ENCODE results near the gene ALOX12B.
"Not testable (repeated sequence)": the region's sequence is repeated elsewhere in the genome, so short reads cannot be mapped to it uniquely, and the experiment has no call there.

The ALOX12B gene

DNA sequence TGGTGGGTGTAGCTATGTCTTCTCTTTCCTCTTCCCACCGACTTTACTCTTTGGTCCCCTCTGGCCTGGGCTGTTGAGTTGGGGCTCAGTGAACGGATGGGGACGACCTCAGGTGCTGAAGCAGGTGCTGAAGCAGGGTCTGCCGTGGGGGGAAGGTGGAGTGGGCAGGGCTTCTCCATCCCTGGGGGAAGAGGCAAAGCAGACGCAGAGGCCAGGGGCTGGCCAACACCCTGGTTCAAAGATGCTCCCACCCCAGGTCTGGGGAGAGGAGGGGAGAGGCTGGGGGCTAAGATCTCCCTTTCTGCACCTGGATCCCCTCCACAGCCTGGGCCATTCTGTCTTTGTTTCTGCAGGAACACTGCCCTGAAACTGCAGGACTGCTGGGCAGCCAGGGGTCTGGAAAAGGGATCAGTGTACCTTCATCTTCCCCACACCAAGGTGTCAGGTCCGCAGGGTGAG lies 22.9 kb downstream of the ALOX12B start:
- DNase-seq (ENCODE audit: low read depth in 2 of 2) = no peak

DNA sequence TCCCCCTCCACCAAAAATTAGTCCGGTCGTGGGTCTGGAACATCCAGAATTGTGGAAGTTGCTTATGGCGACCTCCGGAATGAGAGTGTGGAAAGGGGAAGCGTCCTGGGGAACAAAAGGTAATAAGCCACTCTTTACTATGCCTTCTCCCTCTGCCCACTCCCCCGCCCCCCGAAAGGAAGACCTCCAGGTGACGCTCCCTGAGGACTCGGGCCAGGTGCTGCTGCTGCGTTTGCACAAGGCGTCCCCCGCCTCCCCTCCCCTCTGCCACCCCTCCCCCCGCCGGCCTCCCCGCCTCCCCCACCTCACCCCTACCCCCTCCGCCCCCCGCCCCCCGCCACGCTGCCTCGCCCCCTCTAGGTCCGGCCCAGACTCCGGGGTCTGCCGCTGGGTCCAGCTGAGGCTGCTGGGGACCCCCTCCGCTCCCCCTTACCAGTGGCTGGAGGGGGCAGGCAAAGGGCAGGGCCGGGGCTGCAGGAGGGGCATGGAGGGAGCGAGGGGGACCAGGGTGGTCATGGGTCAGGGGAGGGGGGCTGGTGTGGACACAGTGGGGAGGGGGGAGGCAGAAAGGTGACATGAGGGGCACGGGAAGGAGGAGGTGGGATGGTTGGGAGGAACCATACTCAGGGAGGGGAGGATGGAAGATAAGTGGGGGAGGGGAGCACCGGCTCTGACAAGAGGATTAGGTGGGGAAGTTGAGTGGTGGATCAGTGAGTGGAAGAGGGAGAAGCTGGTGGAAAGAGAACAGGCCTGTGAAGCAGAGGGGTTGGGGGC lies 23.6 kb downstream of the ALOX12B start:
- no peak for DNase-seq (ENCODE audit: low read depth in 2 of 2)

DNA sequence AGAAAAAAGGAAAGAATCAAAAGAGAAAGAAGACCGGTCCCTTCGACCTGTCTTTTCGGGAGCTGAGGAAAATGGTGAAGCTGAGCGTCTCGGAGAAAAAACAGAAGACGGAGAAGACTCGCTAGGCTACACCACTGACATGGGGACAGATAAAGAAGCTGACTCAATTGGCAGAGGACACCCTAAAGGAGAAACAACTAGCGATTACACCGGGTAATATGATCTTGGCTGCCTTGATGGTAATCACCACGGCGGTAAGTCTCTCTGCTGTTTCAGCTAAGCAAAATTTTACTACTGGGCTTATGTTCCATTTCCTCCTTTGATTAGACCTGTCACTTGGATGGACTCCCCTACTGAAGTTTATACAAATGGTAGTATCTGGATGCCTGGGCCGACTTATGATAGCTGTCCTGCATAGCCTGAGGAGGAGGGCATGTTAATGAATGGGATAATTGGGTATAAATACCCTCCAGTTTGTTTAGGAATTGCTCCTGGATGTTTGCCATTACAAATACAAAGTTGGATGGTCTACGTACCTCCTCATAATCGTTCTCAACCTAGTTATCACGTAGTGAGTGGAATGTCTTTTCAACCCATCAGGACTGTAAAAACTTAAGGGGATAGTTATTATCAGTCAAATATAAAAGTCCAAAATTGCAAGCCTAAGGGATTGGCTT lies 24.6 kb downstream of the ALOX12B start:
- no peak for DNase-seq (ENCODE audit: low read depth in 2 of 2)

DNA sequence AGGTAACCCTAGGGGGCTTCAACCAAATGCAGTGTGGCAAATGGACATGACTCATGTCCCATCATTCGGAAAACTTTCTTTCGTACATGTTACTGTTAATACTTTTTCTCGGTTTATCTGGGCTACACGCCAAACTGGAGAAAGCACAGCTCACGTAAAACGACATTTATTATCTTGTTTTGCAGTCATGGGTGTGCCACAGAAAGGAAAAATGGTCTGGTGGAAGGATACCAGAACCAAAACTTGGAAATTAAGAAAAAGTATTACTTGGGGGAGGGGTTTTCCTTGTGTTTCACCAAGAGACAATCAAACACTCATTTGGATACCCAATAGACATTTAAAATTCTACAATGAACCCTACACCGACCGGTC lies 25.1 kb downstream of the ALOX12B start:
- DNase-seq (ENCODE audit: low read depth in 2 of 2) = no peak

DNA sequence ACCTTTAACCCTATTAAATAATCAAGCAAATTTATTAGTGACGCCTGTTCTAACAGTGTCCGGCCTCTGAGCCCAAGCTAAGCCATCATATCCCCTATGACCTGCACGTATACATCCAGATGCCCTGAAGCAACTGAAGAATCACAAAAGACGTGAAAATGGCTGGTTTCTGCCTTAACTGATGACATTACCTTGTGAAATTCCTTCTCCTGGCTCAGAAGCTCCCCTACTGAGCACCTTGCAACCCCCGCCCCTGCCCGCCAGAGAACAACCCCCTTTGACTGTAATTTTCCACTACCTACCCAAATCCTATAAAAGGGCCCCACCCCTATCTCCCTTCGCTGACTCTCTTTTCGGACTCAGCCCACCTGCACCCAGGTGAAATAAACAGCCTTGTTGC lies 25.7 kb downstream of the ALOX12B start:
- DNase-seq (ENCODE audit: low read depth in 2 of 2) = not testable (repeated sequence)

DNA sequence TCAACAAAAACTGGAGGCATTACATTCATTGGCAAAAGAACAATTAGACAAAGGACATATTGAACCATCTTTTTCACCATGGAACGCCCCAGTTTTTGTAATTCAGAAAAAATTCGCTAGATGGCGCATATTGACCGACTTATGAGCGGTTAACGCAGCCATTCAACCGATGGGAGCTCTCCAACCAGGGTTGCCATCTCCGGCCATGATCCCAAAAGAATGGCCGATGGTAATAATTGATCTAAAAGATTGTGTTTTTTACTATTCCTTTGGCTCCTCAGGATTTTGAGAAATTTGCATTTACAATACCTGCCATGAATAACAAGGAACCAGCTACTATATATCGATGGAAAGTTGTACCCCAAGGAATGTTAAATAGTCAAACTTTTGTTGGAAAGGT lies 27.2 kb downstream of the ALOX12B start:
- DNase-seq (ENCODE audit: low read depth in 2 of 2) = peak in 1 of 2 donors; percentile 47

DNA sequence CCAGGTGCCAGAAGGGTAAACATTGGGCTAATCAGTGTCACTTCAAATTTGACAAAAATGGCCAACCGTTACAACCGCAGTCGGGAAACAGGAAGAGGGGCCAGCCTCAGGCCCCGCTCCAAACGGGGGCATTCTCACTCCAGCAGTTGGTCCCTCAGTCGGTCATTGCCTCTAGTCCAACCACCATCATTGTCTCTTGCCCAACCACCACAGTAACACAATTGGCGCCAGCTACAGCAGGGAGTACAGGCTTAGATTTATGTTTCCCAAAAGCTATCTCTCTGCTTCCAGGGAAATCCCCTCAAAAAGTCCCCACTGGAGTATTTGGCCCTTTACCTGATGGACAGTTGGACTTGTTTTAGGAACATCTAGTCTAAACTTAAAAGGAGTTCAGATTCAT lies 28.4 kb downstream of the ALOX12B start:
- no peak for DNase-seq (ENCODE audit: low read depth in 2 of 2)

DNA sequence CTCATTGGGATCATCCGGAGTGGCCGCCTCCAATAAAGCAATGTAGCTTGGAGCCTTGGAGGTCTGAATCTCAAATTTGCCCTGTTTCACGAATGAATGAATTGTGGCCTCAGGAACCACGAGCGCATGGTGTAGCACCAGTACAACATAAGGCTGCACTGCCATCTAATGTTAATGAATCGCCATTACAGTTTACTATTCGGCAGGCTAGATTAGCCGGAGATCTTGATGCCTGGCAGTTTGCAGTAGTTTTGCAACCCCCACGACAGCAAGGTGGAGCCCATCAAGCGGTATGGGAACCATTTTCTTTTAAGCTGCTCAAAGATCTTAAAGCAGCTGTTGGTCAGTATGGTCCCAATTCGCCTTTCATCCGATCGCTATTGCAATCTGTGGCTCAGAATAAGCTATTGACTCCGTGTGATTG lies 29.8 kb downstream of the ALOX12B start:
- DNase-seq (ENCODE audit: low read depth in 2 of 2) = peak; percentile 13 to 36

DNA sequence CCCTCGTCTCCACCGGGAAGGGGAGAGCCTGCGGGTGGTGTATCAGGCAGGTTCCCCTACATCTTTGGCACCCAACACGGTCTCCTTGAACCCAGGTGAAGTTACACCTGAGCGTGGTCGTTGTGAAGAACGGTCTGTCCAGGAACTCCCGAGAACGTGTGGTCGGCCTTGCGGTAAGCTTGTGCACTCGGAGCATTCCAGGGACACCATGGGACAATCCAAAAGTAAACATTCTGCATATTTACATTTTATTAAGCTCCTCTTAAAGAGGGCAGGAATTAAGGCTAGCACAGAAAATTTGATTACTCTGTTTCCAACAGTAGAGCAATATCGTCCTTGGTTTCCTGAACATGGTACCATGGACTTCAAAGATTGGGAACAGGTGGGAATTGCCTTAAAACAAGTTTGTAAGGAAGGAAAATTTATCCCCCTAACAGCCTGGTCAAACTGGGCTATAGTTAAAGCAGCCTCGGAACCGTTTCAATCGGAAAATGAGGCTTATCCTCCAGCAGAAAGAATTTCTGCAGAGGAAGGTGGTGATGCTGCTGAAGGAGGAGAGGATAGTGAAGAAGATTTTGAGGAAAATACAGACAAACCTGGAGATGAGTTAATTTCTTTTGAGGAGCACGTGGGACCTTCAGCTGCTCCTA lies 30.4 kb downstream of the ALOX12B start:
- DNase-seq (ENCODE audit: low read depth in 2 of 2) = no peak

DNA sequence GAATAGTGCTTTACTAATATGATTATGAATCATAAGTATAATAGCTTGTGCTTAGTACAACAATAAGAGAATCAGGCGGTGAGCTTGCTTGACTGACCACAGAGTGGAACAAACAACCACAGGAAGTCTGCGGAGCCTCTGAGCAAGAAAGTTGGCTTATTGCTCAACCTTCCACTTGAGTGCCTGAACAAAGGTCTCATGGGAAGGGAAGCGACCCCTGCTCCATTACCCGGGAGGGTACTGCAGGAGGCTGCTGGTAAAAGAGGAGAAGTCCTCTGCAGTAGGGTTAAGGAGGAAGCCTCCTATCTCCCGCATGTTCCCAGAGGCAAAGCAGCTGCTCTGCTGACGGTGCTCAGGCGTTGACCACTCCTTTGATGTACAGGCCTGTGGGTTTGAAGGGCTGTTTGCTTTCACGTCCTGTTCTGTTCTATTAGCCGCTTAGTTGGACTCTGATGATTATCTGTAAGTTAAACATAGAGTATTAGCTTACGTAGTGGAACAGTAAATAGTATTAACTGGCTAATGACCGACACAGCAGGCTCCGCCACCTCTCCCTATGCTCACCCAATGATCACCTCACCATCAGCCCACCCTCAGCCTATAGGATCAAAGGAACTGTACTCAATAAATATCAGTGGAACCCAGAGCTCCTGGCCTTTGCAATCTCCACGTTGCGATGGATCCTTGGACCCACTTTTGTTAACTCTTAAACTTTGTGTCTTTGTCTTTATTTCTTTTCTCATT lies 31.1 kb downstream of the ALOX12B start:
- DNase-seq (ENCODE audit: low read depth in 2 of 2) = no peak

DNA sequence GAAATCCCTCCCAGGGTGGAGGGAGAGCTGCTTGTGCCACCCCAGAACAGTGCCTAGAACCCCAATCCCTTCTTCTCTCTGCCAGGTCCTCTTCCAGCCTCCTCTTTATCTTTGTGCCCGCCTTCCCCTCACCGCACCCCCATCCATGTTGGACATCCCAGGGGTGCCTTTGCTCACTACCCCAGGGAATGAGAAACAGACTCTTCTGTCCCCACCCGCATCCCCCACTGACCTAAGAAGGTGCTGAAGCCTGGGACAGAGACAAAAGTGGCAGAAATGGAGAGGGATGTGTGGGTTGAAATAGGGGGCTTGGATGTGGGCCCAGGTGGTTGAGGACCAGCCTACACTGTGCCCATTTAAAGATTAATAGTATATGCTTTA lies 31.7 kb downstream of the ALOX12B start:
- DNase-seq (ENCODE audit: low read depth in 2 of 2) = no peak

DNA sequence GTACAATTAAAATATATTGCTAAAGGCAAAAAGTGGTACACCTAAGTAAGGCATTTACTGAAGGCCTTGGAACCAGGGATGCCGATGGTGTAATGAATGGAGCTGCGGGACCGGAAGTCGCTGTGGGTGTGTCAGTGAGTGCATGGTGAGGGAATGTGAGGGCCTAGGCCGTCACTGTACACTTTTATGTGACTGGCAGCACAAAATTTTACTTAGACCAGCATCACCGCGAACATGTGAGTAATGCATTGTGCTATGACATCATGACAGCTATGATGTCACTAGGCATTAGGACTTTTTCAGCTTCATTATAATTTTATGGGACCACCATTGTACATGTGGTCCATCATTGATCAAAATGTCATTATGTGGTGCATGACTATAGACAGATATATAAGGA lies 33.9 kb downstream of the ALOX12B start:
- DNase-seq (ENCODE audit: low read depth in 2 of 2) = no peak

DNA sequence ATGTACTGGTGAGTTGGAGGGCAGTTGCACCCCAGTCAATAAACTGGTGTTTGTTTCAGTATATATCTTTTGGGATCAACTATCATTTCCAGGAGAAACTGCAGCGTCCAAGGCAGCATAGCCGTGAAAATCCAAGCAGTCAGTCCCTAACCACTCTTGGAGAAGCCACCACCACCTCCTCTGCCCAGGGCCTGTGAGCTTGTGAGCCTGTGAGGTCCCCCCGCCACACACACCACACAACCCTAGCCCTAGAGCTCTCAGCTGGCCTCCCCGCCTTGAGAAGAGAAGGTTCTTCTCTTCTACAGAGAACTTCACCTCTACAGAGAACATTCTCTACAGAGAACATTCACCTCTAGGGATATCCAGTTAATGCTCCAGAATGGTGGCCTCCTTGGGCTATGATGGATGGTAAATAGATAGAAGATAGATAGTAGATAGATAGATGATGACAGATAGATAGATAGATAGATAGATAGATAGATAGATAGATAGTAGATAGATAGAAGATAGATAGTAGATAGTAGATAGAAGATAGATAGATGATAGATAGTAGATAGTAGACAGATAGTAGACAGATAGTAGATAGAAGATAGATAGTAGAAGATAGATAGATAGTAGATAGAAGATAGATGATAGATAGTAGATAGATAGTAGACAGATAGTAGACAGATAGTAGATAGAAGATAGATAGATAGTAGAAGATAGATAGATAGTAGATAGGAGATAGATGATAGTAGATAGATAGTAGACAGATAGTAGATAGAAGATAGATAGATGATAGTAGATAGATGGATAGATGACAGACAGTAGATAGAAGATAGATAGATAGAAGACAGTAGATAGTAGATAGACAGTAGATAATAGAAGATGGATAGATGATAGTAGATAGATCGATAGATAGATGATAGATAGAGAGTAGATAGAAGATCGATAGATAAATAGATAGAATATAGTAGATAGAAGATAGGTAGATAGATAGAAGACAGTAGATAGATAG lies 35.0 kb downstream of the ALOX12B start:
- no peak for DNase-seq (ENCODE audit: low read depth in 2 of 2)

DNA sequence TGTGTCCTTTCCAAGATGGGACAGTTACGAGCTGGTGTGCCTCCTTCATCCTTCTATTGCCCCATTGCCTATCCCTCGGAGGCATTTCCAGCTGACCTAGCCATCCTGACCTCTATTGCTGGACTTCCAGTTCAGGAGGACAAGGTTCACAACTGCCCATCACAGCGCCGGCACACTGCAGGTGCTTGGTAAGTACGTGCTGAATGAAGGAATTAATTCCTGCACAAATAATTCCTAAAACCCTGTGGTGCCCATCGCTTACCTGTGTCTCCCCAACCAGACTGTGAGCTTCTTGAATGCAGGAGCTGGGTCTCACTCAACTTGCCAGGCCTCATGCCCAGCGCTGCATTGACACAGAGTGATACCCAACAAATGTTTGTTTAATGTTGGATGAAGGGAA lies 35.7 kb downstream of the ALOX12B start:
- DNase-seq (ENCODE audit: low read depth in 2 of 2) = no peak

DNA sequence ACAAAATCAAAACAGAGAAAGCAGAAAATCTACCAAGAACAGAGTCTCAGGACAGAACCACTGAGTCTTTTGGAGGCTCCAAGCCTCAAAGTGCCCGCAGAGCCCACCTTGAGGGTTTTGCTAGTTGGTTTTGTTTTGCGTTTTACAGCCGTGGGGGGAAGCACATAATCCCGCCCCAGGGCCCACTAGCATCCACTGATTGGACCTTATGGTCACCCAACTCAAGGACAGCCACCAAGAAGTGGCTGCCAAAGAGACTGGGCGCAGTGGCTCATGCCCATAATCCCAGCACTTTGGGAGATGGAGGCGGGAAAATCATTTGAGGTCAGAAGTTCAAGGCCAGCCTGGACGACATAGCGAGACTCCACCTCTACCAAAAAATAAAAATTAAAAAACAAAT lies 38.8 kb downstream of the ALOX12B start:
- DNase-seq (ENCODE audit: low read depth in 2 of 2) = no peak

DNA sequence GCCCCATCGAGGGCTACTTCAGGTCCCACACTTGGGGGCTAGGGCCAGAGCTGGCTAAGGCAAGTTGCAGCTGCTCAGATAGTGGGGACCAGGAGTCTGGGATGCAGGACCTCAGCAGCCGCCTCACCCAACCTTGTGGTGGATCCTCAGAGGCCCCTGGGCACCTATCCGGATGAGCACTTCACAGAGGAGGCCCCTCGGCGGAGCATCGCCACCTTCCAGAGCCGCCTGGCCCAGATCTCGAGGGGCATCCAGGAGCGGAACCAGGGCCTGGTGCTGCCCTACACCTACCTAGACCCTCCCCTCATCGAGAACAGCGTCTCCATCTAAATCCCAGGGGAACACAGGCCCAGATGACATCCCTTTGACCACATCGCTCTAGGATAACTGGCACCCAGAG lies 39.3 kb downstream of the ALOX12B start:
- DNase-seq (ENCODE audit: low read depth in 2 of 2) = no peak

DNA sequence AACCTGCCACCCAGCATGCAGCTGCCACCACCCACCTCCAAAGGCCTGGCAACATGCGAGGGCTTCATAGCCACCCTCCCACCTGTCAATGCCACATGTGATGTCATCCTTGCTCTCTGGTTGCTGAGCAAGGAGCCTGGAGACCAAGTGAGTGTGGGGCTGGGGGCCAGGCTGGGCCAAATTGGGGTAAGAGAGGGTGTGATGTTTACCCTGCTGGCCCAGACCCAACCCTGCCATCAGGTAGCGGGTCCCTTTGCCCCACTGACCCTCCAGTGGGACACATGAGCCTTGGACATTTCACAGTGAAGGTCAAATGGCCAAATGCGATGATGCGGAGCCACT lies 39.8 kb downstream of the ALOX12B start:
- no peak for DNase-seq (ENCODE audit: low read depth in 2 of 2)

DNA sequence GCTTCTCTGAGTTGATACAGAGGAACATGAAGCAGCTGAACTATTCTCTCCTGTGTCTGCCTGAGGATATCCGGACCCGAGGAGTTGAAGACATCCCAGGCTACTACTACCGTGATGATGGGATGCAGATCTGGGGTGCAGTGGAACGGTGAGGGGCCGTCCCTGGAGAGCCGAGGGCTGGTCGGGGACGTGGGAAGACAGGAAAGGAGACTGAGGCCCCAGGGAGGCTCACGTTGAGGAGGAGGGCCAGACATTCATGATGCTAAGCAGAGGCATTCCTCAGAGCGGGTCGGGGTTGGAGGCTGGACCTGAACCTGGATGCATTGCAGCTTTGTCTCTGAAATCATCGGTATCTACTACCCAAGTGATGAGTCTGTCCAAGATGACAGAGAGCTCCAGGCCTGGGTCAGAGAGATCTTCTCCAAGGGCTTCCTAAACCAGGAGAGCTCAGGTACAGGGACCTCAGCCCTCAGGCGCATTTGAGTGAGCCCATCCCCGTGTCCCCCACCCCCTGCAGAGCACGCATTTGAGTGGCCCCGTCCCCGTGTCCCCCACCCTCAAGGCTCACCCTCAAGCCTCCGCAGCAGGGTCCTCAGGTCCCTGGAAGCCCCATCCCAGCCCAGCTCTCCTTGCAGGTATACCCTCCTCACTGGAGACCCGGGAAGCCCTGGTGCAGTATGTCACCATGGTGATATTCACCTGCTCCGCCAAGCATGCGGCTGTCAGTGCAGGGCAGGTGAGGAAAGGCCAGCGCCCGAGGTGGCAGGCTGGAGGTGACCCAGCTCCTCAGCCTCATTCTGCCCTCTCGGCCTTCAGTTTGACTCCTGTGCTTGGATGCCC lies 40.4 kb downstream of the ALOX12B start:
- no peak for DNase-seq (ENCODE audit: low read depth in 2 of 2)

DNA sequence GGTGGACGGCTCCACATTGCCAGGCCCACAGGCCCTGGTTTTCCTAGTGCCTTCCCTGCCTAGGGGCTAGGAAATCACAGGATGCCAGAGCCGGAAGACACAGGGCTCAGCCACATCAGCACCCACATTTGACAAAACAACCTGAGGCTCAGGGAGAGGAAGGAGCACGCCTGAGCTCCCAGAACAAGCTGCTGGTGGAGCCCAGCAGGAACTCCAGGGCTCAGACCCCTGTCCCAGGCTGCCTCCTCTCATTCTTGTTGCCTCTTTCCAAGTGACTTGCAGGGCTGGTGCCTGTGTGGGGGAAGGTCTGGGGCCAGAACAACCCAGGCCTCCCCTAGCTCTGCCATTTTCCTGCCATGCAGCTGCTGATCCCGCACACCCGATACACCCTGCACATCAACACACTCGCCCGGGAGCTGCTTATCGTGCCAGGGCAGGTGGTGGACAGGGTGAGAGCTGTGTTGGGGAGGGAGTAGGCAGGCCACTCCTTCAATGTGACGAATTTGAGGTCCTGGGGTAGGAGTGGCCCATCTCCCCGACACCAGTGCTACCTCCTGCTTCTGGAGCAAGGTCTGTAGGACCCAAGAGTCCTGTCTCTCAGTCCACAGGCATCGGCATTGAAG lies 41.1 kb downstream of the ALOX12B start:
- DNase-seq (ENCODE audit: low read depth in 2 of 2) = no peak
